GM19395 (cell line): ENCODE results near the gene ADAM19.
A peak's percentile ranks its signal among the peaks of the same experiment; 100 is the strongest.
"Not testable (repeated sequence)": the region's sequence is repeated elsewhere in the genome, so short reads cannot be mapped to it uniquely, and the experiment has no call there.

Experiments used
- ATAC-seq: cut with Tn5 transposase; IDR thresholded peaks from one replicate; pipeline ENCODE4 v1.9.1; 2021; ENCODE audit warnings: mild to moderate bottlenecking, moderate library complexity; ENCODE audit not compliant: unreplicated experiment

Gene ADAM19

DNA sequence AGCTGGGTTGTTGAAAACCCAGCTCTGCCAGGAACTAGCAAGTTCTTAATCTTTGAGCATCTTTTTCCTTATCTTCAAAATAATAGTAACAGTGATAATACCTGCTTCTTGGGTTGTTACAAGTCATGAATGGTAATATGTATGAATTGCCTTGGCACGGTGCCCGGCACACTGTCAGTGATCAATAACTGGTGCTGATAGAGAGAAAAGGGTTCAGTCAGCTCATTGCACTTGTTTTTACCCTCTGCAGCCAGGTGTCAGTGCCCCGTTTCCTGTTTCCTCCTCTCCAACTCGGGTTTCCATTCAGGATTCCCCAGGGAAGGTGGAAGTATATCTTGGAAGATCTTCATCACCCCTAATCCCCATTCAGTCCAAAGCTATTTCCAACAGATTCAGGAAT lies 131.4 kb downstream of the ADAM19 start:
- no peak for ATAC-seq

DNA sequence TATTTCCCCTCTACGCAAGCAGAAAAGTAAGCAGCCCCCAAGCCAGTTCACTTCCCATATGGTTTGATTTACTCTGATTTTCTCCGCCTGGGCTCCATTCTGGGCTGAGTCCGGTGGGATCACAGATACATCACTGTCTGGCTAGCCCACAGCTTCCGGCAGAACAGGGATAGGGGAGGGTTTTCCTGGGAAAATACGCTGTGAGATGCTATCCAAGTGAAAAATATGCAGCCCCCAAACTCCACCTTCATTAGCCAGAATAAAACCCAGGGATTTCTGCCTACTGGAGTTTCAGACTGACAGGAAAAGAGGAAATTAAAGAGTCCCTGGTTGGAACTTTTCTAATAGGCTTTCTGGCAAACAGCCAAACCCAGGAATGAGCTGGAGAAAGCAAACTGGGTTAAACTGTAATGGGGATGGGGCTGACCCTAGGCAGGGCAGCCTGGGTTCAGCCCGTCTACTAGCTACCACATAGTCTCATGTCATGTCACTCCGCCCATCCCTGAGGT lies 132.5 kb downstream of the ADAM19 start:
- ATAC-seq, result no peak

DNA sequence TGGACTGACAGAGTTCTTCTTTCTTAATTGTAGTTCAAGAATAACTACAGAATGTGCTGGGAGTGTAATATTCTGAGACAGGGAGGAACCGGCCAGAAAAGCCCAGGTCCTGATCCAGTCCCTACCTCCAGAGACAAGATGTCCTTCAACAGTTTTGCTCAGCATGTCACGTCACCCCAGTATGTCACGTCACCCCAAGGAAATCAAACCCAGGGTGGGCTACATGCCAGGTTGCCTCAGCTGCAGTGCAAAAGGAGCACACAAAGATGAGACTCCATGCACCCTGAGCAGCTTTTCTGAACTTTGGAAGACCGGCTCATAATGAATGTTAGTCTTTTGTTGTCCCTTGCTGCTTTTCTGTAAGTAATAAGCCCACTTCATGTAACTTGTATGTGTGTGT lies 141.5 kb downstream of the ADAM19 start:
- ATAC-seq, result no peak

DNA sequence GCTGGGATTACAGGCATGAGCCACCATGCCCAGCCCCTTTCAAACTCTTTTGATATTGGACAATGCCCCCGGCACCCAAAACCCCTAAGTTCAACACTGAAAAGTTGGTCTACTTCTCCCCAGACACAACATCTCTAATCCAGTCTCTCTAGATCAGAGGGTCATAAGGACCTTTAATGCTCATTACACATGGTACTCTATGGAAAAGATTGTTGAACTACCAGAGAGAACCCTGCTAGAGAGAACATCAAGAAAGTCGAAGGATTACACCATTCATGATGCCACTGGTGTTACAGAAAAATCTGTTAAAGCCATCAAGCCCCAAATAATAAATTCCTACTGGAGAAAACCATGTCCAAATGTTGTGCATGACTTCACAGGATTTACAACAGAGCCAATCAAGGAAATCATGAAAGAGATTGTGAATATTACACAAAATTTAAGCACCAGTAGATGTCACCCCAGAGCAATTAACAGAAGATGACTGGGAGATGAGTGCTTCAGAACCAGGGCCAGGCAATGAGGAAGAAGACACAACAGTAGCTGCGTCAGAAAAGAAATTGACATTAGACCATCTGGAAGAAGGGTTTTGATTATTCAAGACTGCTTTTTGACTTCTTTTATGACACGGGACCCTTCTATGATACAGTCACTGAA lies 143.9 kb downstream of the ADAM19 start:
- ATAC-seq, result peak; percentile 80

DNA sequence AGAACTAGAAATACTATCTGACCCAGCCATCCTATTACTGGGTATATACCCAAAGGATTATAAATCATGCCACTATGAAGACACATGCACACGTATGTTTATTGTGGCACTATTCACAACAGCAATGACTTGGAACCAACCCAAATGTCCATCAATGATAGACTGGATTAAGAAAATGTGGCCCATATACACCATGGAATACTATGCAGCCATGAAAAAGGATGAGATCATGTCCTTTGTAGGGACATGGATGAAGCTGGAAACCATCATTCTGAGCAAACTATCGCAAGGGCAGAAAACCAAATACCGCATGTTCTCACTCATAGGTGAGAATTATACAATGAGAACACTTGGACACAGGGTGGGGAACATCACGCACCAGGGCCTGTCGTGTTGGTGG lies 145.7 kb downstream of the ADAM19 start:
- ATAC-seq, result not testable (repeated sequence)
